HG03432 (cell line): ENCODE measurements around the gene MECP2.
A peak's percentile ranks its signal among the peaks of the same experiment; 100 is the strongest.
"Not testable (repeated sequence)": the region's sequence is repeated elsewhere in the genome, so short reads cannot be mapped to it uniquely, and the experiment has no call there.

Experiments used
- ATAC-seq: cut with Tn5 transposase; IDR thresholded peaks from one replicate; pipeline ENCODE4 v1.9.1; 2021; ENCODE audit warnings: mild to moderate bottlenecking, moderate library complexity; ENCODE audit not compliant: unreplicated experiment

MECP2 gene

GRCh38 chrX:154097589-154098541 lies at the start of gene MECP2:
Gene MECP2, minus strand, starts transcription at chrX:154097717.
- peak; percentile 91 for ATAC-seq

- not testable (repeated sequence) for ATAC-seq
These were observed 46.5 kb upstream of the MECP2 start, which contains the start of gene OPN1LW for GRCh38 chrX:154144010-154144409. Gene OPN1LW, plus strand, starts transcription at chrX:154144243. Its CDS starts 41 bp downstream, at chrX:154144284.

GRCh38 chrX:154142950-154143745 lies 45.6 kb upstream of the MECP2 start:
- no peak for ATAC-seq

GRCh38 chrX:154142386-154142785 lies 44.9 kb upstream of the MECP2 start:
- ATAC-seq, result no peak

GRCh38 chrX:154140742-154141141 lies 43.2 kb upstream of the MECP2 start:
- ATAC-seq, result no peak

- ATAC-seq, result no peak
These were observed 42.7 kb upstream of the MECP2 start for GRCh38 chrX:154140206-154140605.

GRCh38 chrX:154138857-154139256 lies 41.3 kb upstream of the MECP2 start:
- no peak for ATAC-seq

GRCh38 chrX:154136627-154137161 lies 39.2 kb upstream of the MECP2 start:
- no peak for ATAC-seq

GRCh38 chrX:154135458-154136229 lies 38.1 kb upstream of the MECP2 start:
- ATAC-seq, result no peak

- ATAC-seq, result no peak
These were observed 34.8 kb upstream of the MECP2 start for GRCh38 chrX:154132366-154132765.

- ATAC-seq, result no peak
These were observed 34.4 kb upstream of the MECP2 start for GRCh38 chrX:154131955-154132354.

GRCh38 chrX:154126101-154126500 lies 28.6 kb upstream of the MECP2 start:
- ATAC-seq, result no peak

GRCh38 chrX:154125391-154126040 lies 28.0 kb upstream of the MECP2 start:
- ATAC-seq, result no peak

GRCh38 chrX:154123241-154124219 lies 26.0 kb upstream of the MECP2 start:
- no peak for ATAC-seq

- no peak for ATAC-seq
These were observed 24.4 kb upstream of the MECP2 start for GRCh38 chrX:154121961-154122360.

- ATAC-seq, result no peak
These were observed 23.7 kb upstream of the MECP2 start for GRCh38 chrX:154121207-154121606.

GRCh38 chrX:154120567-154120966 lies 23.1 kb upstream of the MECP2 start:
- no peak for ATAC-seq

GRCh38 chrX:154117566-154117965 lies 20.0 kb upstream of the MECP2 start:
- ATAC-seq, result no peak
